HEK293 (cell line): ENCODE measurements around the gene TP53I3.

Experiments
- BCL6B ChIP-seq: fragments of 450-650 bp; formaldehyde crosslinking; IDR thresholded peaks from 2 replicates; pipeline ENCODE4 v1.5.1; 2017; ENCODE audit warnings: missing biosample characterization, missing genetic modification characterization
- GLIS1 ChIP-seq: fragments of 450-650 bp; formaldehyde crosslinking; IDR thresholded peaks from 2 replicates; pipeline ENCODE4 v1.5.1; 2016; ENCODE audit warnings: missing biosample characterization, missing genetic modification characterization
- IKZF3 ChIP-seq: fragments of 450-650 bp; IDR thresholded peaks from 2 replicates; pipeline ENCODE4 v1.5.0; 2018; ENCODE audit warnings: missing biosample characterization, mild to moderate bottlenecking, missing genetic modification characterization, moderate library complexity
- KLF7 ChIP-seq: fragments of 450-650 bp; formaldehyde crosslinking; IDR thresholded peaks from 2 replicates; pipeline ENCODE4 v1.5.1; 2016; ENCODE audit warnings: missing biosample characterization, missing genetic modification characterization, borderline replicate concordance
- MEIS1 ChIP-seq: sonication (generic); formaldehyde crosslinking; IDR thresholded peaks from 2 replicates; pipeline ENCODE4 v1.8.1; 2022; ENCODE audit warnings: missing genetic modification reagents, mild to moderate bottlenecking, borderline replicate concordance
- MYNN ChIP-seq: fragments of 450-650 bp; formaldehyde crosslinking; IDR thresholded peaks from 2 replicates; pipeline ENCODE4 v1.5.1; 2016; ENCODE audit warnings: missing biosample characterization, missing genetic modification characterization, borderline replicate concordance
- MZF1 ChIP-seq: fragments of 450-650 bp; formaldehyde crosslinking; IDR thresholded peaks from 2 replicates; pipeline ENCODE4 v1.5.1; 2017; ENCODE audit warnings: missing biosample characterization, missing genetic modification characterization, borderline replicate concordance
- SALL2 ChIP-seq: fragments of 450-650 bp; formaldehyde crosslinking; IDR thresholded peaks from 2 replicates; pipeline ENCODE4 v1.5.0; 2017; ENCODE audit warnings: missing biosample characterization, mild to moderate bottlenecking, missing genetic modification characterization, borderline replicate concordance
- SETDB1 ChIP-seq: IDR thresholded peaks from one replicate; pipeline ENCODE4 v1.6.1; 2017; ENCODE audit warnings: mild to moderate bottlenecking, low read length, moderate library complexity, mixed read lengths; ENCODE audit not compliant: insufficient read length
- SP7 ChIP-seq: fragments of 450-650 bp; formaldehyde crosslinking; IDR thresholded peaks from 2 replicates; pipeline ENCODE4 v1.5.1; 2016; ENCODE audit warnings: missing biosample characterization, missing genetic modification characterization
- ZBTB21 ChIP-seq: fragments of 450-650 bp; formaldehyde crosslinking; IDR thresholded peaks from 2 replicates; pipeline ENCODE4 v1.5.1; 2017; ENCODE audit warnings: missing biosample characterization, missing genetic modification characterization
- ZBTB48 ChIP-seq: fragments of 450-650 bp; formaldehyde crosslinking; IDR thresholded peaks from 2 replicates; pipeline ENCODE4 v1.5.1; 2016; ENCODE audit warnings: missing biosample characterization, missing genetic modification characterization
- ZFP41 ChIP-seq: fragments of 450-650 bp; formaldehyde crosslinking; IDR thresholded peaks from 2 replicates; pipeline ENCODE4 v1.5.1; 2016; ENCODE audit warnings: missing biosample characterization, missing genetic modification characterization, borderline replicate concordance
- ZFP69B ChIP-seq: fragments of 450-650 bp; formaldehyde crosslinking; IDR thresholded peaks from 2 replicates; pipeline ENCODE4 v1.5.1; 2016; ENCODE audit warnings: missing biosample characterization, missing genetic modification characterization
- ZIC2 ChIP-seq: fragments of 450-650 bp; formaldehyde crosslinking; IDR thresholded peaks from 2 replicates; pipeline ENCODE4 v1.5.1; 2016; ENCODE audit warnings: missing biosample characterization, missing genetic modification characterization
- ZNF133 ChIP-seq: fragments of 450-650 bp; formaldehyde crosslinking; IDR thresholded peaks from 2 replicates; pipeline ENCODE4 v1.5.1; 2016; ENCODE audit warnings: missing biosample characterization, missing genetic modification characterization
- ZNF140 ChIP-seq: fragments of 450-650 bp; formaldehyde crosslinking; IDR thresholded peaks from 2 replicates; pipeline ENCODE4 v1.5.1; 2016; ENCODE audit warnings: missing biosample characterization, missing genetic modification characterization
- ZNF16 ChIP-seq: fragments of 450-650 bp; formaldehyde crosslinking; IDR thresholded peaks from 2 replicates; pipeline ENCODE4 v1.5.1; 2016; ENCODE audit warnings: low read depth, missing biosample characterization, missing genetic modification characterization
- ZNF184 ChIP-seq: fragments of 450-650 bp; IDR thresholded peaks from 2 replicates; pipeline ENCODE4 v1.5.1; 2018; ENCODE audit warnings: missing biosample characterization, mild to moderate bottlenecking, missing genetic modification characterization
- ZNF202 ChIP-seq: fragments of 450-650 bp; formaldehyde crosslinking; IDR thresholded peaks from 2 replicates; pipeline ENCODE4 v1.5.1; 2016; ENCODE audit warnings: missing biosample characterization, missing genetic modification characterization, borderline replicate concordance
- ZNF214 ChIP-seq: fragments of 450-650 bp; formaldehyde crosslinking; IDR thresholded peaks from 2 replicates; pipeline ENCODE4 v1.5.1; 2017; ENCODE audit warnings: missing biosample characterization, mild to moderate bottlenecking, missing genetic modification characterization, borderline replicate concordance
- ZNF26 ChIP-seq: fragments of 450-650 bp; formaldehyde crosslinking; IDR thresholded peaks from 2 replicates; pipeline ENCODE4 v1.5.1; 2016; ENCODE audit warnings: missing biosample characterization, missing genetic modification characterization
- ZNF311 ChIP-seq: fragments of 450-650 bp; formaldehyde crosslinking; IDR thresholded peaks from 2 replicates; pipeline ENCODE4 v1.5.1; 2017; ENCODE audit warnings: missing biosample characterization, missing genetic modification characterization, borderline replicate concordance
- ZNF341 ChIP-seq: fragments of 450-650 bp; formaldehyde crosslinking; IDR thresholded peaks from 2 replicates; pipeline ENCODE4; 2016; ENCODE audit warnings: low read depth, missing biosample characterization, missing genetic modification characterization
- ZNF366 ChIP-seq: fragments of 450-650 bp; formaldehyde crosslinking; conservative IDR thresholded peaks from 2 replicates; pipeline ENCODE4 v1.5.1; 2016; ENCODE audit warnings: missing biosample characterization, missing genetic modification characterization
- ZNF488 ChIP-seq: fragments of 450-650 bp; formaldehyde crosslinking; IDR thresholded peaks from 2 replicates; pipeline ENCODE4 v1.5.1; 2016; ENCODE audit warnings: missing biosample characterization, missing genetic modification characterization
- ZNF513 ChIP-seq: fragments of 450-650 bp; IDR thresholded peaks from 2 replicates; pipeline ENCODE4 v1.5.1; 2018; ENCODE audit warnings: missing biosample characterization, missing genetic modification characterization
- ZNF514 ChIP-seq: fragments of 450-650 bp; formaldehyde crosslinking; IDR thresholded peaks from 2 replicates; pipeline ENCODE4 v1.5.1; 2016; ENCODE audit warnings: missing biosample characterization, missing genetic modification characterization
- ZNF529 ChIP-seq: fragments of 450-650 bp; formaldehyde crosslinking; IDR thresholded peaks from 2 replicates; pipeline ENCODE4 v1.5.1; 2017; ENCODE audit warnings: missing genetic modification characterization, missing biosample characterization; ENCODE audit not compliant: insufficient replicate concordance
- ZNF704 ChIP-seq: fragments of 450-650 bp; formaldehyde crosslinking; IDR thresholded peaks from 2 replicates; pipeline ENCODE4 v1.5.1; 2016; ENCODE audit warnings: missing biosample characterization, missing genetic modification characterization
- ZNF785 ChIP-seq: fragments of 450-650 bp; formaldehyde crosslinking; IDR thresholded peaks from 2 replicates; pipeline ENCODE4 v1.5.1; 2016; ENCODE audit warnings: missing biosample characterization, missing genetic modification characterization
- ZNF843 ChIP-seq: fragments of 450-650 bp; formaldehyde crosslinking; IDR thresholded peaks from 2 replicates; pipeline ENCODE4 v1.5.1; 2016; ENCODE audit warnings: missing biosample characterization, missing genetic modification characterization
- ZSCAN5A ChIP-seq: fragments of 450-650 bp; formaldehyde crosslinking; IDR thresholded peaks from 2 replicates; pipeline ENCODE4 v1.5.1; 2016; ENCODE audit warnings: missing biosample characterization, missing genetic modification characterization

The TP53I3 gene

GRCh38 chr2:24075915-24076848 is 8.5 kb downstream of the TP53I3 start, which contains the start of gene SF3B6 (continued):
- TF ChIP-seq ZNF488 (tag by site-specific recombination) = no peak
- no peak for TF ChIP-seq ZFP41
- TF ChIP-seq ZNF704 (tag by site-specific recombination) = no peak
- TF ChIP-seq IKZF3 (tag by site-specific recombination) = no peak
- no peak for TF ChIP-seq ZBTB48 (tag by site-specific recombination)
- TF ChIP-seq ZNF133 (tag by site-specific recombination) = no peak
- no peak for TF ChIP-seq ZNF202 (tag by site-specific recombination)
- TF ChIP-seq ZNF514 (tag by site-specific recombination) = no peak
- no peak for TF ChIP-seq GLIS1 (tag by site-specific recombination)
- no peak for TF ChIP-seq ZNF140 (tag by site-specific recombination)
- TF ChIP-seq ZSCAN5A (tag by site-specific recombination) = no peak
- TF ChIP-seq SETDB1 = no peak
- TF ChIP-seq ZIC2 (tag by site-specific recombination) = no peak
- no peak for TF ChIP-seq MYNN (tag by site-specific recombination)
- no peak for TF ChIP-seq ZNF513 (tag by site-specific recombination)
- TF ChIP-seq ZNF311 (tag by site-specific recombination) = no peak
- no peak for TF ChIP-seq ZNF529 (tag by site-specific recombination)
- TF ChIP-seq ZNF785 (tag by site-specific recombination) = no peak; the same call in 1 of the 2 replicates
- TF ChIP-seq SP7 (tag by site-specific recombination) = peak; percentile 81
- TF ChIP-seq SALL2 (tag by site-specific recombination) = no peak
- no peak for TF ChIP-seq ZNF16 (tag by site-specific recombination)
- TF ChIP-seq BCL6B (tag by site-specific recombination) = no peak
- no peak for TF ChIP-seq ZNF366 (tag by site-specific recombination)
- TF ChIP-seq MZF1 (tag by site-specific recombination) = no peak
- no peak for TF ChIP-seq ZNF214
- peak; percentile 84; the same call in 1 of the 2 replicates for TF ChIP-seq ZBTB21
- peak; percentile 92 for TF ChIP-seq ZNF341 (tag by site-specific recombination)
- no peak for TF ChIP-seq ZNF184 (tag by site-specific recombination)
- no peak for TF ChIP-seq MEIS1
- TF ChIP-seq KLF7 (tag by site-specific recombination) = peak; percentile 65; the same call in 1 of the 2 replicates
- TF ChIP-seq ZFP69B = no peak; the same call in 1 of the 2 replicates
- TF ChIP-seq ZNF843 (tag by site-specific recombination) = peak; percentile 74
- no peak for TF ChIP-seq ZNF26
